OCI-LY1 (cell line): ENCODE measurements around the gene SCN7A.

Experiments used
- H2AFZ ChIP-seq: fragments of 200-600 bp; sonication (generic), shearing (Covaris generic); 2 replicates; pipeline ENCODE4 v1.6.0; 2014; ENCODE audit warnings: antibody characterized with exemption, mild to moderate bottlenecking, low read length
- H3F3A ChIP-seq: fragments of 200-600 bp; sonication (generic), shearing (Covaris generic); 2 replicates; pipeline ENCODE4 v1.6.0; 2014; ENCODE audit warnings: mild to moderate bottlenecking, antibody characterized with exemption, low read length, moderate library complexity; ENCODE audit not compliant: insufficient read depth
- H3K27ac ChIP-seq: fragments of 200-600 bp; sonication (generic); 2 replicates; pipeline ENCODE4 v1.5.1; 2014; ENCODE audit warnings: low read length, mixed run types, mild to moderate bottlenecking, low read depth; ENCODE audit not compliant: poor library complexity, severe bottlenecking
- H3K27me3 ChIP-seq: fragments of 200-600 bp; sonication (generic); 2 replicates; pipeline ENCODE4 v1.6.0; 2014; ENCODE audit warnings: antibody characterized with exemption, mild to moderate bottlenecking, low read length, moderate library complexity; ENCODE audit not compliant: insufficient read depth
- H3K36me3 ChIP-seq: fragments of 200-600 bp; sonication (generic); 2 replicates; pipeline ENCODE4 v1.6.1; 2014; ENCODE audit warnings: mild to moderate bottlenecking, antibody characterized with exemption, low read length, moderate library complexity, mixed read lengths; ENCODE audit not compliant: insufficient read depth
- H3K4me1 ChIP-seq: fragments of 200-600 bp; sonication (generic); 2 replicates; pipeline ENCODE4 v1.5.1; 2014; ENCODE audit warnings: mild to moderate bottlenecking, low read length, moderate library complexity; ENCODE audit not compliant: insufficient read depth, severe bottlenecking
- H3K4me2 ChIP-seq: fragments of 200-600 bp; sonication (generic), shearing (Covaris generic); 2 replicates; pipeline ENCODE4 v1.6.1; 2014; ENCODE audit warnings: low read length
- H3K4me3 ChIP-seq: fragments of 200-600 bp; sonication (generic); 2 replicates; pipeline ENCODE4 v1.5.1; 2014; ENCODE audit warnings: low read length, low read depth, mild to moderate bottlenecking, mixed read lengths; ENCODE audit not compliant: poor library complexity, severe bottlenecking
- H3K79me2 ChIP-seq: fragments of 200-600 bp; shearing (Covaris generic); 2 replicates; pipeline ENCODE4 v1.6.1; 2016; ENCODE audit warnings: mixed run types, low read length, mixed read lengths; ENCODE audit not compliant: insufficient read depth
- H3K9ac ChIP-seq: fragments of 200-600 bp; sonication (generic), shearing (Covaris generic); 2 replicates; pipeline ENCODE4 v1.6.1; 2014; ENCODE audit warnings: mild to moderate bottlenecking, low read length, mixed read lengths
- H3K9me2 ChIP-seq: fragments of 200-600 bp; sonication (generic), shearing (Covaris generic); 2 replicates; pipeline ENCODE4 v1.6.1; 2014; ENCODE audit warnings: low read depth, mild to moderate bottlenecking, low read length, mixed read lengths
- H3K9me3 ChIP-seq: fragments of 200-600 bp; shearing (Covaris generic); 2 replicates; pipeline ENCODE4 v1.6.1; 2014; ENCODE audit warnings: low read length, mixed read lengths
- H4K20me1 ChIP-seq: fragments of 200-600 bp; sonication (generic), shearing (Covaris generic); 2 replicates; pipeline ENCODE4 v1.6.0; 2016; ENCODE audit warnings: mild to moderate bottlenecking, low read length; ENCODE audit not compliant: insufficient read depth
- CTCF ChIP-seq: fragments of 200-600 bp; sonication (generic), shearing (Covaris generic); IDR thresholded peaks from 2 replicates; pipeline ENCODE4 v1.5.1; 2017; ENCODE audit warnings: mild to moderate bottlenecking, antibody characterized with exemption, low read length, moderate library complexity, mixed read lengths
- EZH2 ChIP-seq: fragments of 200-600 bp; sonication (generic), shearing (Covaris generic); IDR thresholded peaks from 2 replicates; pipeline ENCODE4 v1.8.0; 2017; ENCODE audit warnings: borderline replicate concordance, mixed run types, mild to moderate bottlenecking, antibody characterized with exemption, low read length, moderate library complexity, mixed read lengths

The SCN7A gene

GRCh38 chr2:166404831-166405568, 89.0 kb downstream of the SCN7A start:
- no peaks in the 10 kb centered on the region for H3K27me3 ChIP-seq
- H3K79me2 ChIP-seq = no peaks in the 10 kb centered on the region
- H3K4me1 ChIP-seq = no peaks in the 10 kb centered on the region
- TF ChIP-seq CTCF (no peak), EZH2 (no peak)
- no peak overlapping the region for H3K4me3 ChIP-seq
- H3K9me3 ChIP-seq = no peaks in the 10 kb centered on the region
- H3K36me3 ChIP-seq = no peaks in the 10 kb centered on the region
- H3F3A ChIP-seq = no peaks in the 10 kb centered on the region
- H4K20me1 ChIP-seq = no peaks in the 10 kb centered on the region
- H3K9me2 ChIP-seq = no peaks in the 10 kb centered on the region
- no peak overlapping the region for H3K9ac ChIP-seq
- H3K27ac ChIP-seq = no peak overlapping the region
- H3K4me2 ChIP-seq = no peak overlapping the region
- no peak overlapping the region for H2AFZ ChIP-seq

- Histone ChIP-seq H3K79me2 (no peaks in the 10 kb centered on the region), H4K20me1 (no peaks in the 10 kb centered on the region), H3K9me3 (no peaks in the 10 kb centered on the region), H3K27ac (no peak overlapping the region), H3F3A (no peaks in the 10 kb centered on the region), H3K36me3 (no peaks in the 10 kb centered on the region), H3K9me2 (no peaks in the 10 kb centered on the region), H3K4me2 (no peak overlapping the region), H3K27me3 (no peaks in the 10 kb centered on the region), H3K4me1 (no peaks in the 10 kb centered on the region), H2AFZ (no peak overlapping the region), H3K9ac (no peak overlapping the region), H3K4me3 (no peak overlapping the region)
- TF ChIP-seq EZH2 (no peak), CTCF (no peak)
Measured at GRCh38 chr2:166394245-166394644, 99.8 kb downstream of the SCN7A start.

GRCh38 chr2:166393008-166393407, 101.0 kb downstream of the SCN7A start:
- no peaks in the 10 kb centered on the region for H3K27me3 ChIP-seq
- H4K20me1 ChIP-seq = no peaks in the 10 kb centered on the region
- no peaks in the 10 kb centered on the region for H3K9me3 ChIP-seq
- H3K9me2 ChIP-seq = no peaks in the 10 kb centered on the region
- H3K4me1 ChIP-seq = no peaks in the 10 kb centered on the region
- no peak overlapping the region for H3K27ac ChIP-seq
- H3F3A ChIP-seq = no peaks in the 10 kb centered on the region
- H2AFZ ChIP-seq = no peak overlapping the region
- H3K79me2 ChIP-seq = no peaks in the 10 kb centered on the region
- H3K4me2 ChIP-seq = no peak overlapping the region
- H3K4me3 ChIP-seq = no peak overlapping the region
- H3K9ac ChIP-seq = no peak overlapping the region
- TF ChIP-seq EZH2 = no peak
- no peak for TF ChIP-seq CTCF
- no peaks in the 10 kb centered on the region for H3K36me3 ChIP-seq
